ENCODE measurements around the gene ZIC2.

ZIC2 gene

DNA sequence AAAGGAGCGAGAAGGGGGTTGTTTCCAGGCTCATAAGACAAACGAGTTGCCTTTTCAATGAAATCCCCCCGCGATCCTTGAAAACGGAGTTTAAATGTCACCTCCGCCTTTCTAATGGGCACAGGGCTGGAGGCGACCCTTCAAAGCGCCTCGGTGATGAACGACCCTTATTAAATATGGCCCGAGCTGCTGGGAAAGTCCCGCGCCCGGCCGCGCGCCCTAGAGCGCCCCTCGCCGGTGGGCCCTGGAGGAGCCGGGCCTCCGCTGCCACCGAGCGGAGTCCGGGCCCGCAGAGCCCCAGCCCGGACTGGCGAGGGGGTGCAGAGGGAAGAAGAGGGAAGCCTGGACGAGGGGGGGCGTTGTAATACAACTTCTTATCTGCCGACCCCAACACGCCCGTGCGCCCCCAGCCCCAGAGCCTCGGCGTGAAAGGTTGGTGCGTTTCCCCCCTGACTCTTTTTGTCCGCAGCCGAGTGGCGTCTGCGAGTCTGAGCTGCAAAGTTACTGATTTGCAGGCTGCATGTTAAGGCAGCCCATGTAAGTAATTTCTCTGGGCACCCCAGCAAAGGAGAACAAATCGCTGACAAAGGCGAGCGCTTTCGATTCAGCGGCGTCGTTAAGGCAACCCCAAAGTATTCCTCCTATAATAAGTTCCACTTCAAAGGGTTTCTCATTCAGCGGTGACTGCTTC lies 21.9 kb upstream of the ZIC2 start:
- DNase-seq (ENCODE audit: low spot score): no peak

DNA sequence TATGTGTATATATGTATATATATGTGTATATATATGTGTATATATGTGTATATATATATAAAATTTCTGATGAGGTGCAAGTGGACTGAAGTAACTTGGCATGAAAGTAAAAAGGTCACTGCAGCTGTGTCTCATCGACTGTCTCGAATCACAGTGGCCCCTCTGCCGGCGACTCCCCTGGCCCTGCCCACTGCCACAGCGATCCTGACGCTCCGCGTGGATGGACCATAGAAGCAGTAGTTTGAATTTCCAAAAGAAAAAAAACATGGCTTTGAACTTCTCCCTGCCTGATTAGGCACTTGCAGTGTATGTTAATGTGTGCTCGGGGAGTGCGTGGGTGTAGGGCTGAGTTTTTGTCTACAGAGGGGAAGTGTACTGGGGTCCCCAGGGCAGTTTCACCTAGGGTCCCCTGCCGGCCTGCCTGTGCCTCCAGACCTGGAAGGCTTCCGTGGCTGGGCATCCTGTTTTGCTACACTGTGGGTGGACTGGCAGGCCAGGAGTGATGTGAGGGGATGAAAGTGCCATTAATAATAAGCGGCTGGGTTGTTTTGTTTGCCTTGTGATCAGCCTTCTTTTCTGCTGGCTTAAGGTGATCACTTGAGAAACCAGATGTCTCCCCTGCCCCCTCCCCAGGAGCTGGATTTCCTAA lies 20.8 kb upstream of the ZIC2 start:
- no peak for DNase-seq (ENCODE audit: low spot score)

DNA sequence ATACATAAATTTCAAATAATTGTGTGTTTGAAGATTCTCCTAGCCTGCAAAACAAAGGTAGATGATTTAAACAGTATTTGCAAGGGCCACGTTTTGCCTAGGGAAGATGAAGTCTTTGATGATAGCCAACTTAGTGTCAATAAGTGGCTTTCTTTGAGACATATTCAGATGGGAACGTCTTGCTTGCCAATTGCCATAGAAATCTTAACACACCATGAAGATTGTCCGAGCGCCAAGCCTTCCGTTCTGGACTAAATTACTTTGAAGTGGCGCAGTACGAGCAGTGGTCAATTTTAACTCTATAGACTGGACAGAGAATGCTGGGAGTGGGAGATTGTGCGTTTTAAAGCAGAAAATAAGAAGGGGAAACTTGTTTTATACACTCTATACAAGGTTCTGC lies 19.9 kb upstream of the ZIC2 start:
- DNase-seq (ENCODE audit: low spot score): no peak

DNA sequence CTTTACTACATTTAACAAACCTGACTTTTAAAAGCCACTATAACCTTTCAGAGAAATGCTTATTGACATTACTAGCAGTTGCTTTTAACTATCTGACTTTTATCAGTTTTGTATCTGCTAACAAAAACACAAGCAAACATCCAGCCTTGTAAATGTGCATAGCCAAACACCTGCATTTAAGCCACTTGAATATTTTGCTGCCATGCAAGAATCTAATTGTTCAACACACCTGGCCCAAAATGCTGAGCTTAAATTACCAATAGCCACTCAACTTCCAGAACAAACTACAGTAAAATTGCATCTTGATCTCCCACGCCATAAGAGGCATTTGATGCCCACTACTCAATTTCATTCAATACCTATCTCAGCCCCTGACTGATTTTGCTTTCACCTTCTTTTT lies 19.3 kb upstream of the ZIC2 start:
- DNase-seq (ENCODE audit: low spot score): no peak

DNA sequence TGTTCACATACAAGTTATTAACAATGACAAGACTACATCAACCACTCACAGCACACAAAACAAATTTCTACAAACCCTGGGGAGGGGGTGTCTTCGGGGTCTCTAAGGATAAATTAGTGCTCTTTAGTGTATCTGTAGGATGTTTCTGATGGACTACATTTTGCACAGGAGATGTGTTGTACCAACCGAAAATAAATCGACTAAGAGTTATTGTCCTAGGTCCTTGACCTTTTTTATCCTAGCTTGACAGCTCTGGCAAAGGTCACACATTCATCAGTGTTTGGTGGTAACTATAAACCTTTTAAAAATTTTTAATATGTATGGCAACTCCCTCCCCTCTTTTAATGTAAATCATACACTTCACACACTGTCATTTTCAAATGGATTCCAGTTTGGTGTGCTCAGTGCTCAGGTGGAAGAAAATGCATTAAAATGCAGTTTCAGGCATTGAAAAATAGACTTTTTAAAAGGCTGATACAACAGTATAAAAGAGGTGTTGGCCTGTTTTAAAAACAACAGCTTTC lies 17.7 kb upstream of the ZIC2 start:
- no peak for DNase-seq (ENCODE audit: low spot score)

DNA sequence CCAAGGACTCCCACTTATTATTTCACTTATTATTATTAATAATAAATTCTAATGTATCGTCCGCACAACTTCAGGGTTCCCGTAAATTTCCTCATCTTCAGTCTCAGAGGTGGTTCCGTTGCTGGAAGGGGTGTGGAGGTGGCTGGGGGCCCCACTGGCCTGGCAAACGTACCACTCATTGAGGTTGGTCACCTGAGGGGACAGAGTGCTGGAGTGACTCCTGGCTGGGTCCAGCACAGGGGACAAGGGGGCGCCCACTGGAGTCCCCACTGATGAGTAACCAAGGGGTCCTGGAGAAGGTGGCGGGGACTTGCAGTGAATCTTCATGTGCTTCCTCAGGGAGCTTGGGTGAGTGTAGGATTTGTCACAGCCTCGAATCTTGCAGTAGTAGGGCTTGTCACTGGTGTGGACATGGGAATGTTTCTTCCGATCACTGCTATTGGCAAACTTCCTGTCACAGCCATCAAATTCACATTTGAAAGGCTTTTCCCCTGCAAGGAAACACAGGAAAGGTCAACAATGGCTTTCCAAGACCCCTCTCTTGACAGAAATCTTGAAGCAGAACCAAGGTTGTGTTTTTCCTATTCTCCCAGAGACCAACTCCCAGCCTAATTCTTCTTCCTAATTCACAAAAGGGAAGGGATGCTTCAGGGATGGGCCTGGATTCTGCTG lies 16.1 kb upstream of the ZIC2 start:
- DNase-seq (ENCODE audit: low spot score): no peak

DNA sequence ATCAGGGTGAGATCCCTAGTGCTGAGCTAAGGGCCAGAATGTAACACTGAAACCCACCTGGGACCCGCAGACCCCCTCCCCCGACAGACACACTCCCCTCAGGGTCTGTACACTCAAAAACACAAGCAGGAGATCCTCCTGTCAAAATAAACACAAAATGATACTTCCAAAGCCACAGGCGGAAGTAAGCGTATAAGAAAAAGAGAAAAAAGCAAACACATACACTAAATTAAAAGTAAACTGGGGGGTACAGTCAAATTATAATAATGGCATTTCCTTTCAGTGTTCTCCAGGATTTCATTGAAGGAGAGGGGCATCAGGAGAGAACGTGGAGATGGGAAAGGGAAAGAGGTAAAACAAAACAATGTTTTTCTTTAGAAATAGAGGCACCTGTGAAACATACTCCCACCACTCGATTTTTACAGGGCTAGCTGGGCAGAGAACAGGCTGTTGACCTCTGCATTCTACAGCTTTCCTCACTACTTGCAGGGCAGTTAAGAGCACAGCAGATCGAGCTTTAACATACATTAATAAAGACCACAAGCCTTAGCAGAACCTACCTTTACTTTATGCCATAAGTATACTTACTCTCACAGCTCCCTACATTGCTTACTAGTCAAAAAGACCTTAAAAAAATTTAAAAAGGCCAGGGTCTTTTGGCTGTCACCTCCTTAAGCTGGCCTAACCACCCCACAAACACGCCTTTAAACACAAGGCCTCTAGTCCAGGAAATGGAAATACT lies 15.3 kb upstream of the ZIC2 start:
- no peak for DNase-seq (ENCODE audit: low spot score)

DNA sequence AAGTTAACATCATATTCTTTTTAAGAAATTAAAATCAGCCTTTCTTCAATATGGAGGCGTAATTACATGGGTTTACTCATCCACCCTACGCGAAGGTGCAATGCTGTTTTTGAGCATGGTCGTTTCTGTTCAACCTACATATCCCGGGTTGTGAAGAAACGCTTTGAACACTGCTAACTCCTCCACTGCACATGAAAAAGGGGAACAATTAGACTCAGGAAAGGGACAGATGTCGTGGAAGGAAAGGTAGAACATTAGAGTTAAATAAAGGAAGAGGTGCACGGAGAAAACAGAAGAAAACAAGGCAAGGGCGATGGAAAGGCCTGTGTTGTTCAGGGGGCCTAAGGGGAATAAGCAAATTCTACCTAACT lies 14.1 kb upstream of the ZIC2 start:
- no peak for DNase-seq (ENCODE audit: low spot score)

DNA sequence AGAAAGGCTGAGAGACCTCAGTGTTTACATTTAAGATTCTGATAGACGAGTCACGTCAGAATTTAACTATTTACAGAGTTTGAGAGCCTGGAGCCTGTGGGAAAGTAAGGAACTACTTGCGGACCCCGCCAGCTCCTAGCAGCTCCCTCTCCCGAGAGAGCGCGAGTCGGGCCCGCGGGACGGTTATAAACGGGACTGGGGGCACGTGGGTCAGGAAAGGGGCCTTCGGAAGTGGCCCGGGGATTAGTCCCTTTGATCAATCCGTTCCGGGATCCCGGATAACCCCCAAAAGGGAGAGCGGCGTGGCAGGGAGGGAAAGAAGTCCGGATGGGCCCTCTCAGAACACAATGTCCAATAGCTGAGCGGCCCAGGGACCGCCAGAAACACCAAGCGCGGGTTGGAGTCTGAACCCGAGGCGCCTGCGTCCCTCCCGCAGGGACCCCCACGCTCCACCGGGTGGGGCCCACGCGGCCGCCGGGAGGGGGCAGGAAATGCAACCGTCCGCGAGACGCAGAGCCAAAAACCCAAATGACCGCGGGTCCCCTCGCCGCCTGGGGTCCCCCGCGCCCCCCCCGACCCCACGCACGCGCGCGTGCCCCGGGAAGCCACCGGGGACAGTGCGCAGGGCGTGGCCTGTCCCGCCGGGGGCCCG lies 13.6 kb upstream of the ZIC2 start:
- DNase-seq (ENCODE audit: low spot score): no peak

DNA sequence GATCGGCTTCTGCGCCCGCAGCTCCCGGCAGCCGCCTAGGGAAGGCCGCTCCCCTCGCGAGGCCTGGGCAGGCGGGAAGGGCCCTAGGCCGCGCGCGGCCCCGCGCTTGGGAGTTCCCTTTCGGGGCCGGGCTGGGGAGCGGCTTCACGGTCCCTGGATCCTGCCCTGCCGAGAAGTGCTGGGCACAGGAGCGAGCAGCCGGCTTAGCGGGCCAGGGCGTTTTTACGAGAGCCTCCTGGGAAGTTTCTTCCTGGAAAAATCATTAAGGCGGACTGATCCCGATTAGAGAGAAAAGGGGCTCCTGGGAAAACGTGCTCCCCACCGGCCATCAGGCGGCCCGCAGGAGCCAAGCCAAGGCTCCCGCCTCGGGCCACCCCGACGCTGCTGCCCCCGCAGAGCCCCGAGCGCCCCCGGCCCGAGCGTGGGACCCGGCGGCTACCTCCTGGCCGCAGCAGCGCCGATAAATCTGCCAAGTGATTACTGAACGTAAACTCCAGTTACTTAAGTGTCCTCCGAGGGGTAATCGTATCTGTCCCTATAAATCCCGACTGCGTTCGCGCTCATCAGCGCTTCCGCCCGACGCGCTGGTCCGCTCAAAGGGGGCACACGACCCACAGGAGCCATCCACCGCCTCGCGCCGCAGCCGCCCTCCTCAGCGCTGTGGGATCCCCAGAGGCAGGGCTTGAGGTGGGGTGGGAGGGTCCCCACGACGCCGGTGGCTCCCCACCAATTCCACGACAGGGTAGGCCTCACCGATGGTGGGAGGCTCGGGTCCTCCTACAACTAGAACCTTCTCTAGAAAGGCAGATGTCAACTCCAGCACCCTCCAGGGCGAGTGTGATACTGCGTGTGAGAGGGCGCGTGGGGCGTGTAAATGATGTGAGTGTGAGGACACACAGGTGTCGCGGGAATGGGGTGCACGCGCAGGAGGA lies 12.8 kb upstream of the ZIC2 start:
- no peak for DNase-seq (ENCODE audit: low spot score)

DNA sequence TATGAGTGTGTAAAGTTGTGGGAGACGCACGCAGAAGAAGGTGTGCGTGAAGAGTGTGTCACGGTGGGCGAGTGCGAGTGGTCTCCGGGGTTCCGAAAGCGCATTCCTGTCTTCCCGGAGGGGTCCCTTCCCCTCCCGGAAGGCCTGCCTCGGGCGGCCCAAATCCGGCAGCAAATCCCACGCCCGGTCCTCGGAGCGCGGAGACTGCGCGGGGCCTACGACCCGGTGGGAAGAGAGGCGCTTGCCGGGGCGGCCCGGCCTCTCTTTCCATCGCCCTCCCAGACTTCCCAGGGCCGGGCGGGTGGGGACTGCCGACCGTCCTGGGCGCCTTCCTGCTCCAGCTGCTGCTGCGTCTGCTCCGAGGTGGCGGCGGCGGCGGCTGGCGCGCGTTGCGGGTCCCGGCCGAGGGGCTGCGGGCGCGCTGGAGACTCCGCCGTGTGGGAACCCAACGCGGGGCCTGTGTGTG lies 12.1 kb upstream of the ZIC2 start:
- no peak for DNase-seq (ENCODE audit: low spot score)

DNA sequence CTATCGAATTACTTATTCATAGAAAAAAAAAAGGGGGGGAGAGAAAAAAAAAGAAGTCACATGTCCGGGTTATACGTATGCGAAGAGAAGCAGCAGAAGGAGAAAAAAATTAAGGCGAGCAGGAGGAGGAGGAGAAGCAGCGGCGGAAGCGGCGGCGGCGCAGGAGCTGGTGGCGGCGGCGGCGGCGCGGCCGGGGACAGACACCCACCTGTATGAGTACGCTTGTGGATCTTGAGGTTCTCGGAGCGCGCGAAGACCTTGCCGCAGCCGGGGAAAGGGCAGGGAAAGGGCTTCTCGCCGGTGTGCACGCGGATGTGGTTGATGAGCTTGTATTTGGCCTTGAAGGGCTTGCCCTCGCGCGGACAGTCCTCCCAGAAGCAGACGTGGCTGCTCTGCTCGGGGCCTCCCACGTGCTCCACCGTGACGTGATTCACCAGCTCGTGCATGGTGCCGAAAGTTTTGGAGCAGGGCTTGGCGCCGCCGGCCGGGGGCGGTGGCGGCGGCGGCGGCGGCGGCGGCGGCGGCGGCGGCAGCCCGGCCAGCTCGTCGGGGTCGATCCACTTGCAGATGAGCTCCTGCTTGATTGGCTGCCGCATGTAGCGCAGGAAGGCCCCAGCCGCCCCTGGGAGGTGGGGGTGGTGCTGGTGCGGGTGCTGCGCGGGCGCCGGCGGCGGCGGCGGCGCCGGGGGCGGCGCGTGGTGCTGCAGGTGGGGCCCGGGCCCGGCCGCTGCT lies 11.5 kb upstream of the ZIC2 start:
- no peak for DNase-seq (ENCODE audit: low spot score)

DNA sequence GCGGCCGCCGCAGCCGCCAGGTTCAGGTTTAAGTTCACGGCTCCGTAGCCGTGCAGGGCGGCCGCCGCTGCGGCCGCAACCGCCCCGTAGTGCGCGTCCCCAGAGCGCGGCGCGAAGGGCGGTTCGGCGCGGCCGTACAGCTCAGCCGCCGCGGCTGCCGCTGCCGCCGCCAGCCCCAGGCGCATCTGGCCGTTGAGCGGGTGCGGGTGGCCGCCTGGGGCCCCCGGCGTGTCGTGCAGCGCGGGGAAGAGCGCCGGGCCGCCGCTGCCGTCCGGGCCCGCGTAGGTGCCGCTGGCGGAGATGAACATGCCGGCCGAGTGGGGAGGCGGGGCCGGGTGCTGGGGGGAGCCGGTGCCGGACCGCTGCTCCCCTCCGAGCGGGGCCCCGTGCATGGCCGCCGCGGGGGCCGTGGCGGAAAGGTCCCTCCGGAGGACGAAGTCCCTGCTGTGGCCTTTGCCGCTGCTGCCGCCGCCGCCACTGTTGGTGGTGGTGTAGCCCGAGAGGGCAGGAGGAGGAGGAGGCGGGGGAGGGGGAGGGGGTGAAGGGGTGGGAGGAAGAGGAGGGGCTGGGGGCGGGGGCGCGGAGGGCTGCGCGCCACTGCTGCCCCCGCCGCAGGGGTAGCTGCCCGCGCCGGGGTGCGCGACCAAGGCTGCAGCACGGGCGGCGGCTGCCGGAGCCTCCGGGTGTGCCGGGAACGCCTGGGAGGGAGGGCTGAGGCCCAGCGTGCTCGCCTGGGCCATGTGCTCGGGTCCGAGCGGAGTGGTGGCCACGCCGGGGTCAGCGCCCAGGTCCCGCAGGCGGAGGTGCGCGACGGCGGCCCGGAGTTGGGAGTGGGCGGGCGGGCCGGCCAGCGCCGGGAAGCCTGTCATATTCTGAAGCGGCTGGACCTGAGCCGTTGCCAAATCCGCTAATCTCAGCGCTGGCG lies 10.7 kb upstream of the ZIC2 start:
- DNase-seq (ENCODE audit: low spot score): no peak

DNA sequence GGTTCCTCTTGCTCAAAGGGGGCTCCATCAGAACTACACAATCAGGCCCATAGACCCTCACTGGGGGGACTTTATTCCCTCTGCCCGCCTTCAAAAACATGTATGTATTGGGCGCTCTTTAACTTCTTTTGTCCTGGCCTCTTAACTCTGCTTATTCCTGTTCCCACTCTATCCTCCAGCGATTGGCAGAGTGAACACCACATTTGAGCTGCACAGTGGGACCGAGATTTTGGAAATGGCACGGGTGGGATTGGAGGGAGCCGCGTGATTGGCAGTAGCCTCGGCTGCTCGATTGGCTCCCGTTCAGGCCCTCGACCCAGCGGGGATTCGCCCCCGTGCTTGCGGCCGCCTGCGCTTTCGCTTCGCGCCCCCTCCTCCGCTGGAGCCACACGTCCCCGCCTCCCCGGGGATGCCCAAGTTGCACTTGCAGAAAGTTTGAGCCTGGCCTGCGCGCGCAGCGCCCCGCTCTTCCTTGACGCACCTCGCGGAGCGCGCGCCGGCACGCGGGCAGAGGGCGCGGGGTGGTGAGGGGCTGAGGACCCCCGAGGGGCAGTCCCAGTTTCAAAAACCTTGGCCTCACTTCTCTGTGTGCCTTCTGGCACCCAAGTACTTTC lies 9.9 kb upstream of the ZIC2 start, which contains the start of gene ZIC5:
TSS of gene ZIC5 (minus strand) at position 192 of the 614 bp plus-strand sequence. CDS start at position 28, 164 bp downstream.
- DNase-seq (ENCODE audit: low spot score): no peak

DNA sequence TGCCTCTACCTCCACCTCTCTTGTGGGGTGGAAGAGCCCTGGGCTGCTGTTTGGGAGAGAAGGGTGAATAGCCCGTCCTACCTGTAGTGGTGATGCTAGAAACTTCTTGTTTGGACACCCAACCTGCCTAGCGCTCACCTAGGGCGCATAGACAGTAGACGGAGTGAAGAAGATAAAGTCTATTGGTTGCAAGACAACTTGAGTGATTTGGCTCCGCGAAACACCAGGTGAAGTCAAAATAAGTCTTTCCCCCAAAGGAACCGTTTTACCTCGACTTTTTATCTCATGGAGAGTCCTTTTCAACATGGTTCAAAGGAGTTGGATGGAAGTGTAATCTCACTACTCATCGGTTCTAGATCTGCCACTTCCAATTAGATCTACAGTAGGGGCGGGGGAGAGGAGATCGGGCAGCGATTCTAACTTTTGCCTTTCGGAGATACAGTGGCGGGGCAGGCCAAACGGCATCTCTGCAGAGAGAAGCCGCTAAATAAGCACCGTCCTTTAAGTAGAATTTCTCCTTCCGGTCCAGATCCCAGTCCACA lies 9.3 kb upstream of the ZIC2 start:
- DNase-seq (ENCODE audit: low spot score): no peak

DNA sequence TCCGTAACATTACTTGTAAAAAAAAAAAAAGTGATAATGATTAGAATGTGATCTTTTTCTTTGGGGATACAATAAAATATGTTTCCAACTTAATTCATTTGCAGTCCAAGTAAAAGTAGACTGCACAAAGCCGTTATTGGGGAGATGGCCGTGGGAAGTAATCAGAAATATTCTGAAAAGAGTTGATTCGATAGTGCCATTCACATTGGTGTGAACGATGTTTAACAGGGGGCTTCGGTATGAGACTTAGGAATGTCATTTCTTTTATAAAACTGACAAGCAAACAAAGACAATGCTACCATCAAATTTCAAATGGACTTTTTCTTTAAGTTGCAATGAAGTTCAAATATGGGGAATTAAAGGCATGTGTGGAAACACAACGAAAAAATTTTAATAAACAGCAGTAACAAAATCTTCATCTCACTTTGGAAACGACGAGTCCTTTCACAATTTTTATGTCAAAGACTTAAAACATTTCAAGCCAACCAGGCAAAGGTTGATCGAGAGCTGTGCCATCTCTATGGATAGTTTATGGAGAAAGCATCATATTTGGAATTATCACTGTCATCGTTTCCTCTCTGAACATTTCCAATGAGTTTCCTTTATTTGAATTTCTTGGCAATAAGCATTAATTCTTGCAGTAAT lies 8.3 kb upstream of the ZIC2 start:
- no peak for DNase-seq (ENCODE audit: low spot score)

DNA sequence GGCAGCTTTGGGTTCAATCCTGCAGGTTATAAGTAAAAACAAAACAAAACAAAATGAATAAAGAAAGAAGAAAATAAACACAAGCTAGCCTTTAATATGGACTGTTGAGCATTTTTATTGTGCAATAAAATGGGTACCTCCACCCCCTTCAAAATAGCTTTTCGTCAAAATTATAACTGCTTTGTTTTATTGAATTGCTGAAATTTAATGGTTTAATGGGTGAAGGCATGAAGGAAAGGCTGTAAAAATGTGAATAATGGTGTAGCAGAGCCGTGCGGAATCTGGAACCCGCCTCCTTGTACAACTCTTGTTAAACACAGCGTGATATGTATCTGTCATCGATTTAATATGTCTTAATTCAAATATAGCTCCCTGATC lies 7.8 kb upstream of the ZIC2 start:
- DNase-seq (ENCODE audit: low spot score): no peak
